DOHH2 (cell line): ENCODE data around the gene TENT4A.

Experiments
- H3F3A ChIP-seq: fragments of 200-600 bp; sonication (generic), shearing (Covaris generic); 2 replicates; pipeline ENCODE4 v1.6.0; 2016; ENCODE audit warnings: antibody characterized with exemption, mild to moderate bottlenecking; ENCODE audit not compliant: control insufficient read depth, insufficient read depth
- H3K27ac ChIP-seq: fragments of 200-600 bp; sonication (generic); 2 replicates; pipeline ENCODE4 v1.5.1; 2014; ENCODE audit warnings: low read depth, mild to moderate bottlenecking, low read length, moderate library complexity
- H3K27me3 ChIP-seq: fragments of 200-600 bp; sonication (generic); 2 replicates; pipeline ENCODE4 v1.6.1; 2014; ENCODE audit warnings: mild to moderate bottlenecking, low read length, mixed read lengths; ENCODE audit not compliant: control insufficient read depth
- H3K36me3 ChIP-seq: fragments of 200-600 bp; sonication (generic); 2 replicates; pipeline ENCODE4 v1.6.1; 2014; ENCODE audit warnings: mild to moderate bottlenecking, low read length, moderate library complexity, mixed read lengths; ENCODE audit not compliant: control insufficient read depth
- H3K4me1 ChIP-seq: fragments of 200-600 bp; sonication (generic); 2 replicates; pipeline ENCODE4 v1.6.1; 2014; ENCODE audit warnings: mild to moderate bottlenecking, low read length, mixed read lengths; ENCODE audit not compliant: control insufficient read depth
- H3K4me2 ChIP-seq: fragments of 200-600 bp; sonication (generic); 2 replicates; pipeline ENCODE4 v1.6.0; 2014; ENCODE audit warnings: mild to moderate bottlenecking, low read length, moderate library complexity
- H3K4me3 ChIP-seq: fragments of 200-600 bp; sonication (generic); 2 replicates; pipeline ENCODE4 v1.5.1; 2014; ENCODE audit warnings: mild to moderate bottlenecking, low read length, mixed read lengths
- H3K79me2 ChIP-seq: fragments of 200-600 bp; sonication (generic); 2 replicates; pipeline ENCODE4 v1.6.1; 2014; ENCODE audit warnings: mild to moderate bottlenecking, low read length, mixed read lengths; ENCODE audit not compliant: control insufficient read depth
- H3K9me2 ChIP-seq: fragments of 200-600 bp; sonication (generic); replicated peaks from 2 replicates; pipeline ENCODE4 v1.6.1; 2014; ENCODE audit warnings: mild to moderate bottlenecking, low read length, mixed read lengths; ENCODE audit not compliant: control insufficient read depth
- H3K9me3 ChIP-seq: fragments of 200-600 bp; sonication (generic); 2 replicates; pipeline ENCODE4 v1.6.1; 2014; ENCODE audit warnings: antibody characterized with exemption, low read length, mixed read lengths; ENCODE audit not compliant: control insufficient read depth, insufficient read depth
- H4K20me1 ChIP-seq: fragments of 200-600 bp; sonication (generic); 2 replicates; pipeline ENCODE4 v1.6.0; 2014; ENCODE audit warnings: low read depth, mild to moderate bottlenecking, antibody characterized with exemption, low read length, moderate library complexity; ENCODE audit not compliant: control insufficient read depth, insufficient read depth
- CTCF ChIP-seq: fragments of 200-600 bp; sonication (generic); IDR thresholded peaks from one replicate; pipeline ENCODE4 v1.5.1; 2014; ENCODE audit warnings: antibody characterized with exemption, mild to moderate bottlenecking, low read depth, low read length; ENCODE audit not compliant: poor library complexity, severe bottlenecking
- EZH2phosphoT487 ChIP-seq: fragments of 200-600 bp; sonication (generic); IDR thresholded peaks from 2 replicates; pipeline ENCODE4 v1.6.1; 2017; ENCODE audit warnings: borderline replicate concordance, mild to moderate bottlenecking, antibody characterized with exemption, low read length, moderate library complexity, mixed read lengths

Gene TENT4A

GRCh38 chr5:6728795-6729183, 15.6 kb downstream of the TENT4A start:
- Histone ChIP-seq H3F3A (peaks cover 6% of the 10 kb centered on the region; the same call in 1 of the 2 replicates), H3K27me3 (no peaks in the 10 kb centered on the region), H3K27ac (peak overlapping the region; percentile 76; the same call in 1 of the 2 replicates), H3K79me2 (peaks cover 100% of the 10 kb centered on the region), H3K9me2 (no peaks in the 10 kb centered on the region), H3K36me3 (peaks cover 82% of the 10 kb centered on the region), H3K9me3 (no peaks in the 10 kb centered on the region), H3K4me2 (peak overlapping the region; percentile 87), H3K4me3 (no peak overlapping the region), H4K20me1 (peaks cover 77% of the 10 kb centered on the region), H3K4me1 (peaks cover 76% of the 10 kb centered on the region)
- TF ChIP-seq CTCF (no peak), EZH2phosphoT487 (no peak)

GRCh38 chr5:6729386-6730310, 16.4 kb downstream of the TENT4A start:
- peak overlapping the region; percentile 87 for H3K4me2 ChIP-seq
- peaks cover 76% of the 10 kb centered on the region for H3K4me1 ChIP-seq
- H3K36me3 ChIP-seq: peaks cover 75% of the 10 kb centered on the region
- H3F3A ChIP-seq: peaks cover 6% of the 10 kb centered on the region; the same call in 1 of the 2 replicates
- no peaks in the 10 kb centered on the region for H3K27me3 ChIP-seq
- peaks cover 100% of the 10 kb centered on the region for H3K79me2 ChIP-seq
- no peaks in the 10 kb centered on the region for H3K9me2 ChIP-seq
- peaks cover 73% of the 10 kb centered on the region for H4K20me1 ChIP-seq
- H3K27ac ChIP-seq: peak overlapping the region; percentile 76; the same call in 1 of the 2 replicates
- TF ChIP-seq EZH2phosphoT487 (no peak), CTCF (no peak)
- H3K9me3 ChIP-seq: no peaks in the 10 kb centered on the region
- no peak overlapping the region for H3K4me3 ChIP-seq

- H3K4me1 ChIP-seq: peaks cover 81% of the 10 kb centered on the region
- peaks cover 100% of the 10 kb centered on the region for H3K79me2 ChIP-seq
- no peaks in the 10 kb centered on the region for H3K9me3 ChIP-seq
- peaks cover 5% of the 10 kb centered on the region; the same call in 1 of the 2 replicates for H3F3A ChIP-seq
- H3K4me3 ChIP-seq: no peak overlapping the region
- peaks cover 79% of the 10 kb centered on the region for H3K36me3 ChIP-seq
- TF ChIP-seq CTCF (no peak), EZH2phosphoT487 (no peak)
- H3K4me2 ChIP-seq: no peak overlapping the region
- H3K27me3 ChIP-seq: no peaks in the 10 kb centered on the region
- H4K20me1 ChIP-seq: peaks cover 79% of the 10 kb centered on the region
- no peaks in the 10 kb centered on the region for H3K9me2 ChIP-seq
- no peak overlapping the region for H3K27ac ChIP-seq
These were observed 17.2 kb downstream of the TENT4A start for GRCh38 chr5:6730407-6730806.
